Kidney (tissue), 14 donors: ENCODE data around the gene TMEM213. TPM values are rescaled to one million over a fixed set of nuclear protein-coding genes. Genes with fewer than 3 reads are reported as not detected.

Experiments
- DNase-seq, 5 donors: peaks; one replicate each; pipeline ENCODE4 v3.0.0-alpha.2; 2013 to 2020
- FAIRE-seq: peaks from 2 replicates; lab custom pipeline; 2012; peaks lifted over from hg19 to GRCh38; lab: Jason Lieb, UNC
- H3K27ac ChIP-seq, 2 donors: one replicate each; pipeline ENCODE4 v1.7.0; 2013; ENCODE audit warnings: low read depth in 2 of 2, low read length in 2 of 2, inconsistent platforms in 1 of 2
- H3K27me3 ChIP-seq: one replicate; pipeline ENCODE4 v1.7.1; 2013; ENCODE audit warnings: low read length, inconsistent platforms; ENCODE audit not compliant: control insufficient read depth, insufficient read depth
- H3K36me3 ChIP-seq, 3 donors: one replicate each; pipeline versions ENCODE4 v1.7.0 to v1.7.1; 2013; ENCODE audit warnings: low read length in 3 of 3, control low read depth in 1 of 3, inconsistent platforms in 1 of 3; ENCODE audit not compliant: insufficient read depth in 3 of 3, control insufficient read depth in 2 of 3
- H3K4me1 ChIP-seq, 3 donors: one replicate each; pipeline versions ENCODE4 v1.7.0 to v1.7.1; 2013; ENCODE audit warnings: low read length in 3 of 3, inconsistent platforms in 1 of 3, low read depth in 1 of 3; ENCODE audit not compliant: control insufficient read depth in 2 of 3, insufficient read depth in 2 of 3
- H3K4me3 ChIP-seq, 3 donors: one replicate each; pipeline versions ENCODE4 v1.7.0 to v1.8.1; 2013; ENCODE audit warnings: low read length in 3 of 3, control low read depth in 1 of 3, inconsistent platforms in 1 of 3
- H3K9ac ChIP-seq, 3 donors: one replicate each; pipeline versions ENCODE4 v1.7.0 to v1.7.1; 2013; ENCODE audit warnings: low read length in 3 of 3, control low read depth in 1 of 3, inconsistent platforms in 1 of 3
- H3K9me3 ChIP-seq, 3 donors: one replicate each; pipeline versions ENCODE4 v1.7.0 to v1.7.1; 2013; ENCODE audit warnings: low read length in 3 of 3, control low read depth in 1 of 3, inconsistent platforms in 1 of 3; ENCODE audit not compliant: control insufficient read depth in 2 of 3, insufficient read depth in 1 of 3
- CTCF ChIP-seq: IDR thresholded peaks from 3 replicates; pipeline ENCODE4 v1.5.1; 2012; ENCODE audit warnings: mild to moderate bottlenecking, moderate library complexity, borderline replicate concordance; ENCODE audit not compliant: insufficient read depth; ENCODE audit errors: extremely low read depth
- intact Hi-C: fragments of 100-400 bp; cut with DNase I; formaldehyde crosslinking; loops from one replicate; pipeline ENCODE4 v1.11.1; 2022
- polyA plus RNA-seq: library from polyadenylated mRNA; stranded (reverse); fragments of 350-450 nt; fragmentation: Illumina TruSeq; extraction: RNeasy Lipid Tissue Mini Kit (QIAGEN cat#74804); gene quantifications from one replicate; pipeline ENCODE4 v1.2.3, GENCODE V29; 2014; ENCODE audit warnings: low read depth, low replicate concordance; ENCODE audit not compliant: insufficient read depth
- total RNA-seq: library from RNA; stranded (reverse); fragmentation: NEBNext Ultra II Directional; extraction: Animal tissue kit (Norgen Biotek cat#: 25700); gene quantifications from one replicate; pipeline ENCODE4 v1.2.1, GENCODE V29; 2021
- donor health status: control.
- donor health status: control.
- donor health status: control.
- donor health status: control.
- donor health status: control.
- donor health status: DM: yes; HTN: yes; CAD: no.
- donor health status: Normal renal cell carcinoma (clear cell type).

Gene TMEM213
- total and polyA plus RNA-seq, 2 donors from 2014 or later: 30.2 to 96.9 TPM

GRCh38 chr7:138755842-138756590, 41.8 kb upstream of the TMEM213 start:
- TF ChIP-seq CTCF: no peak

GRCh38 chr7:138756591-138757242, 41.1 kb upstream of the TMEM213 start:
- FAIRE-seq: no peak
- no peak overlapping the region for H3K4me3 ChIP-seq
- peaks cover 0 to 19% (median 3%) of the 10 kb centered on the region in 3 donors for H3K36me3 ChIP-seq
- H3K27ac ChIP-seq: no peak overlapping the region
- H3K9ac ChIP-seq: no peak overlapping the region
- no peaks in the 10 kb centered on the region for H3K27me3 ChIP-seq
- TF ChIP-seq CTCF: no peak
- peaks cover 0 to 6% (median 2%) of the 10 kb centered on the region in 3 donors for H3K4me1 ChIP-seq
- H3K9me3 ChIP-seq: no peaks in the 10 kb centered on the region
- DNase-seq: no peak
- intact Hi-C loops: no loop called here

More at GRCh38 chr7:138755842-138756590, 41.8 kb upstream of the TMEM213 start:
- no peak for FAIRE-seq
- no peak for DNase-seq
- Histone ChIP-seq H3K27ac (no peak overlapping the region), H3K4me1 (peaks cover 0 to 6% (median 2%) of the 10 kb centered on the region in 3 donors), H3K27me3 (no peaks in the 10 kb centered on the region), H3K9me3 (no peaks in the 10 kb centered on the region), H3K36me3 (peaks cover 0 to 20% (median 3%) of the 10 kb centered on the region in 3 donors), H3K9ac (no peak overlapping the region), H3K4me3 (no peak overlapping the region)
- intact Hi-C loops: no loop called here

GRCh38 chr7:138768241-138768640, 29.6 kb upstream of the TMEM213 start:
- Histone ChIP-seq H3K27me3 (no peaks in the 10 kb centered on the region), H3K4me3 (no peak overlapping the region), H3K4me1 (peaks cover 0 to 2% (median 0%) of the 10 kb centered on the region in 3 donors), H3K27ac (no peak overlapping the region), H3K36me3 (peaks cover 0 to 4% (median 3%) of the 10 kb centered on the region in 3 donors), H3K9ac (no peak overlapping the region), H3K9me3 (no peaks in the 10 kb centered on the region)
- DNase-seq (peak in 1 of 5 donors; percentile 22), FAIRE-seq (no peak)
- intact Hi-C loops: no loop called here
- TF ChIP-seq CTCF: no peak
